GM12873 (cell line): ENCODE results near the gene ERBB4.

ENCODE experiments used
- CTCF ChIP-seq: IDR thresholded peaks from 2 replicates; pipeline ENCODE4 v1.5.1; 2012; ENCODE audit warnings: low read depth, mild to moderate bottlenecking, moderate library complexity, low read length, control low read depth; ENCODE audit not compliant: insufficient read depth; ENCODE audit errors: missing control alignments

ERBB4 gene

GRCh38 chr2:212294816-212295215 lies 243.8 kb downstream of the ERBB4 start:
- TF ChIP-seq CTCF, result no peak

DNA sequence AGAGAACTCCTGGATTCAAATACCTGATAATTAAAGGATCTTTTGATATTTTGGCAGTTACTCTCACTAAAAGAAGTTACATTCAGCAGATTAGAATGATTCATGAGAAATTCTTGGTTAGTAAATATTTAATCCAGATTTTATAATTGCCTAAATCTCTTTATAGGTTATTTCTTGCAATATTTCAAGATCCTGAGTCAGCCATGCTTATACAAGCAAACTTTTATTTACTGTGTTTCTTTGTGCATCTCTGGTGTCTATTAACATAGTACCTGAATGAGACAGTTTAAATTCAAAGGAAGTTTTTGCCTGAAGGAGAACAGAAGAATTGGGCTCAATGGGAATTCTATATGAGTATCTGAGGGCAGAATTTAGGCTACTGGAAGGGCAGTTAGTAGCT lies 249.3 kb downstream of the ERBB4 start:
- no peak for TF ChIP-seq CTCF

GRCh38 chr2:212288308-212288707 lies 250.3 kb downstream of the ERBB4 start:
- TF ChIP-seq CTCF, result no peak

DNA sequence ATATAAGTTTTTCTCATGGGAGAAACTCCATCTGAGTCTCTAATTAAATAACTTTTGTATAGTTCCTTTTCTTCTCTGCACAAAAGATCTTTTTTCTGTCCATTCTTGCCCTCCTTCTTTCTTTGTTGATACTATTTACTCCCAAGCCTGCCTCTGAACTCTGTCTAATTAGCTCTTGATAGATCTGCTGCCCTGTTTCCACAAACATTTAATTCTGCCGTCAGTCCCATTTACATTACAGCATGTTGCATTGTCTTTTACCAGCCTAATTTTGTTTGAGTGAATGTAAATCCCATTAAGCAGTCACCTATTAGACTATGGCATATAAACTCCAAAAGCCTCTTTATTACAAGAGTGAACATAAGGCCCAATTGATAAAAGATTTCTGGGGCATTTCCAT lies 254.4 kb downstream of the ERBB4 start:
- no peak for TF ChIP-seq CTCF

DNA sequence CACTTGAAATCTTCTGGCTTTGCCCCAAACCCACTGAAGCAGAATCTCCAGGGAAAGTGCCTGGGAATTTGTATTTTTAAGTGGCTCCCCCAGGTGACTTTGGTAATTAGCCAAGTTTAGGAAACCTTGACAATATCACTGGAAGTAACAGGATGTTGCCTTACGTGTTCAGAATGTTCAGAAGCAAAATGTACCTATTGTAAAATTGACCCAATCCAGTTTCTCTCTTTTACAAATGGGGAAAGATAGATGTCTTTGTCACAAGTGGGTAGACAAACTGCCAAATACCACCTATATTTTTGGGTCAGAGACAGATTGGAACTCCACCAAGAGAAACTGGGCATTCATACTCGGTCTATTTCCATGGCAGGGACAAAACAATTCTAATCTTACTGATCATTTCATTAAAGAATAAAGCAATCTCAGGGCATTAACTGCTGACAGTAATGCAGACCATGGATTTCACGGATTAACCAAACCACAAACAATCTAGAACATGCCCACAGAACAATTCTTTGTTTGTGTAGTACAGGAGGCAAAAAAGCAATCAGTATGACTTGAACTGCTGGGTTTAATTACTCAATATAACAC lies 255.8 kb downstream of the ERBB4 start:
- no peak for TF ChIP-seq CTCF

DNA sequence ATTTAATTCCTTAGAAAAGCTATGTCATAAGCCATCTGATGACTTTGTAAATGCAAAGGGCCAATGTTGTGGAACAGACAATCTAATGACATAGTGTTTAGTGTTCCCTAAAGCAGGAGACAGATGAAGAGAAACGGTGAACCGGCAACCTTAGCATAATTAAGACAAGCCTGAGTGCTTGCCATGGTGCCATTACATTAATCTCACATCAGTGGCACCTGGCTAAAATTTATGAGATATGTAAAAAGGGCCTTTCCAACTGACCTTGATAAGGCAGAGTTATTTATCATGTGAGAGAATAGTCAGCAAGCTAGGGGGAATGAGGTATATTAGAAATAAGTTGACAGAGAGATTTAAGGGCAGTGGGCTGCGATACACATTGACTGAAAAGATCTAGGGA lies 261.8 kb downstream of the ERBB4 start:
- no peak for TF ChIP-seq CTCF

GRCh38 chr2:212274215-212274614 lies 264.4 kb downstream of the ERBB4 start:
- no peak for TF ChIP-seq CTCF
